ENCODE measurements around the gene MPL.
"Not testable (repeated sequence)": the region's sequence is repeated elsewhere in the genome, so short reads cannot be mapped to it uniquely, and the experiment has no call there.

MPL gene

DNA sequence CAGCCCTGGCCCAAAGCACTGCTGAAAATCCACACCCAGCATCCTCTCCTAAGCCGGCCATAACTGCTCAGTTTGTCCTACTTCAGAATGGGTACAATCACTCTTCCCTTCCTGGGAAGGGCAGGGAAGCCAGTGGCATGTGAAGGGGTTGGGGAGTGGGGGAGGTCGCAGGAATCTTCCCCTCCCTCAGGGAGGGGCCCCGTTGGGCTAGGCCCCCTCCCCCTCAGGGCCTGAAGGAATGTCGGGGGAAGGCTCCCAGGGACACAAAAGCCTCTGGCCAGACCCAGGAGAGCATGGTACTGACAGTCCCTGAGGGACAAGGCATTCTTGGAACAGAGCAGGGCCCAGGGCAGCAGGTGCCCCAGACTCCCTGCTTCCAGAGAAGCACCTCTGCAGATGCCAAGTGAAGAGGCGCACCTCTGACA is 29.0 kb downstream of the MPL start:
- Histone ChIP-seq H3K27ac (ENCODE audit: low read length) (no peak overlapping the region), H3K27me3 (ENCODE audit: control insufficient read depth, insufficient read depth, low read length) (no peaks in the 10 kb centered on the region), H3K4me3 (ENCODE audit: low read length) (peak overlapping the region; percentile 53; the same call in 1 of the 2 replicates), H3K9me3 (ENCODE audit: control insufficient read depth, insufficient read depth, low read length) (no peaks in the 10 kb centered on the region), H3K4me1 (ENCODE audit: control insufficient read depth, insufficient read depth, low read length) (peaks cover 5% of the 10 kb centered on the region; the same call in 1 of the 2 replicates), H3K36me3 (ENCODE audit: control insufficient read depth, insufficient read depth, low read length) (peaks cover 14% of the 10 kb centered on the region)
- no peak for DNase-seq (ENCODE audit: low read depth, low spot score)
- whole genome bisulfite sequencing (ENCODE audit: insufficient coverage, insufficient read length): no CpG with 5 or more reads among the region's 5 CpGs

DNA sequence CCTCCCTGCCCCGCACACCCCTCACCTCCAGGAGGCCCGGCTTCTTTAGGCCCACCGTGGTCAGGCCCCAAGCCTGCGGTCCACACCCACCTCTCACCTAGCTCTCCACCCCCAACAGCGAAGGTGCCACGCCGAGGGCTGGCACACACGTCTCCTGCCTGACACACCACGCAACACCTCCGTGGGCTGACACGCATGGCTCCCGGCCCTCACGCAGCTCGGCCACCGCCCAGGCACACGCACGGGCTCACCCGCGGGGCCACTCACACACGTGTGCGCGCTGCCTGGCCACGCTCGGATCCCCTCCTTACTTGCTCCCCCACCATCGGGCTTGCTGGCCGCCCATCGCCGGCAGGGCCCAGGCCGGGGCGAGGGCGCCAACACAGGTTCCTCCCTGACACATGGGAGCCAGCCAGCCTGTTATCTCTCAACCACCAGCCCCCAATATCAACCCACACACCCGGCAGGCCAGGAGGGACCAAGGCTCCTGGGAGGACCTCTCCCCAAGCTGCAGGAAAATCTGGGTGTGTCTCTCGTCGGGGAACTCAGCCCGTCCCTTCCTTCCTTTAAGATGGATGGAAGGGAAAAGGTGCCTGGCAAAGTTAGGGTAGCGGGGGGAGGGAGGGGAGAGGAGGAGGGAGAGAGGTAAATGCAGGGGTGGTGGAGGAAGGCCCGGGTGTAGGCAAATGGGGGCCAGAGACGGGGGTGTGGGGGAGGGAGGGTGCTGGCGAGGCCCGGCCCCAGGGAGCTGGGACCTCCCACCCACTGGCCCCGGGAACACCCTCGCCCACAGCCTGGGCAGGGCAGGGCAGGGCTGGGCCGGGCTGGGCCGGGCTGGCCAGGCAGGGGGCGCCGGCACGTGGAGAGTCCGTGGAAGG is 29.6 kb downstream of the MPL start:
- Histone ChIP-seq H3K9me3 (ENCODE audit: control insufficient read depth, insufficient read depth, low read length) (no peaks in the 10 kb centered on the region), H3K27ac (ENCODE audit: low read length) (no peak overlapping the region), H3K27me3 (ENCODE audit: control insufficient read depth, insufficient read depth, low read length) (no peaks in the 10 kb centered on the region), H3K4me1 (ENCODE audit: control insufficient read depth, insufficient read depth, low read length) (peaks cover 5% of the 10 kb centered on the region; the same call in 1 of the 2 replicates), H3K36me3 (ENCODE audit: control insufficient read depth, insufficient read depth, low read length) (peaks cover 11% of the 10 kb centered on the region; the same call in 1 of the 2 replicates), H3K4me3 (ENCODE audit: low read length) (peak overlapping the region; percentile 53; the same call in 1 of the 2 replicates)
- DNase-seq (ENCODE audit: low read depth, low spot score): no peak
- WGBS (ENCODE audit: insufficient coverage, insufficient read length): no CpG with 5 or more reads among the region's 48 CpGs

DNA sequence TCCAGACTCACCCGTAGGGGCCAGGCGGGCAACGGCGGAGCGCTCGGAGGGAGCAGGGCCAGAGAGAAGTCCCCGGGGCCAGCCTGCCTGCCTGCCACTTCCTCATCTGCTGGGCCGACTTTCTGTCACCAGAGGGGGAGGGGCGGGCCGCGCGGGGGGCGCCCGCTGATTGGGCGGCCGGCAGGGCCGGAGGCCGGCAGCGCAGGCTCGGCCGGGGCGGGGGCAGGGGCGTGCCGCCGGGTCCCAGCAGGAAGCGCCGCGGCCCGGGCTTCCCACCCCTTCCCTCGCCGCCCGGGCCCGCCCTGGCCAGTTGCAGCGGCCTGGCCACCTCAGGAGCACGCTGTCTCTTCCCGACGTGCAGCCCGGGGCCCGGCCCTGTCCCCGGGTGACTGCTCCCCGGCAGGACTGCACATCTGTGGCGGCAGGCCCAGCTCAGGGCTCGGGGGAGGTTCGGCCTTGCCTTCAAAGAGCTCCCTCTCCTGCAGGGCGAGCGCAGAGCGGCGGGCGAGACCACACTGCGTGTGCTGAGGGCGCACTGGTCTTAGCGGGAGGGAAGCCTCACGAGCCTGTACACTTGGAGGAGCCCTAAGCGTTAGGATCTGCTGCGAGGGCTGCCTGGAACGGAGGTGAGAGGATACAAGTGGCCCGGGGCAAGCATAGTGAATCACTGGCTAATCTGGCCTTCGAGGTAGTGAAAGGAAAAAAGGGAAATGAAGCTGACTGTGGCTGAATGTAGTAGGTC is 30.5 kb downstream of the MPL start, which contains the start of gene ELOVL1:
Gene ELOVL1, minus strand, starts transcription at position 108 of the 742 bp plus-strand sequence. CDS start 2,402 bp downstream, outside the sequence.
- Histone ChIP-seq H3K4me3 (ENCODE audit: low read length) (peak within 1 kb of the TSS; percentile 68; the same call in 1 of the 2 replicates), H3K9me3 (ENCODE audit: control insufficient read depth, insufficient read depth, low read length) (no peaks in the 10 kb centered on the region), H3K27me3 (ENCODE audit: control insufficient read depth, insufficient read depth, low read length) (no peaks in the 10 kb centered on the region), H3K4me1 (ENCODE audit: control insufficient read depth, insufficient read depth, low read length) (peaks cover 5% of the 10 kb centered on the region; the same call in 1 of the 2 replicates), H3K27ac (ENCODE audit: low read length) (no peak within 1 kb of the TSS), H3K36me3 (ENCODE audit: control insufficient read depth, insufficient read depth, low read length) (peaks cover 11% of the 10 kb centered on the region; the same call in 1 of the 2 replicates)
- DNase-seq (ENCODE audit: low read depth, low spot score): no peak
- no CpG with 5 or more reads among the region's 58 CpGs for WGBS (ENCODE audit: insufficient coverage, insufficient read length)

DNA sequence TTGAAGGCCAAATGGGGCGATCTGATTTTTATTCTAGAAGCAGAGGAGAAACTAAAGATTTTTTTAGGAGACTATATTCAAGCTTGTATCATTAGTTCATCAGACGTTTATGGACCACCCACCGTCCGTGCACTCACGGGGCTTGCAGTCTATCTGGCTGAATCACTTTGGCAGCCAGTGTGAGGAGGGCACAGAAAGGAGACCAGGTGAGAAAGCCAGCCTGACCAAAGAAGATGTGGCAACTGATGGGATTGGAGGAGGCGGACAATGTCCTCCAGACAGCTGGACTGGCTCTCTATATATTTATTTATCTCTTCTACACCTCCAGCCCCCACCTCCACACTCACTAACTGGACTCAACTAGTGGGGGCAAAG is 31.0 kb downstream of the MPL start:
- no peak for DNase-seq (ENCODE audit: low read depth, low spot score)
- H3K27me3 ChIP-seq (ENCODE audit: control insufficient read depth, insufficient read depth, low read length): no peaks in the 10 kb centered on the region
- H3K4me3 ChIP-seq (ENCODE audit: low read length): peak overlapping the region; percentile 68; the same call in 1 of the 2 replicates
- peaks cover 6% of the 10 kb centered on the region; the same call in 1 of the 2 replicates for H3K36me3 ChIP-seq (ENCODE audit: control insufficient read depth, insufficient read depth, low read length)
- no CpG with 5 or more reads among the region's 6 CpGs for WGBS (ENCODE audit: insufficient coverage, insufficient read length)
- no peaks in the 10 kb centered on the region for H3K9me3 ChIP-seq (ENCODE audit: control insufficient read depth, insufficient read depth, low read length)
- peaks cover 5% of the 10 kb centered on the region; the same call in 1 of the 2 replicates for H3K4me1 ChIP-seq (ENCODE audit: control insufficient read depth, insufficient read depth, low read length)
- no peak overlapping the region for H3K27ac ChIP-seq (ENCODE audit: low read length)

DNA sequence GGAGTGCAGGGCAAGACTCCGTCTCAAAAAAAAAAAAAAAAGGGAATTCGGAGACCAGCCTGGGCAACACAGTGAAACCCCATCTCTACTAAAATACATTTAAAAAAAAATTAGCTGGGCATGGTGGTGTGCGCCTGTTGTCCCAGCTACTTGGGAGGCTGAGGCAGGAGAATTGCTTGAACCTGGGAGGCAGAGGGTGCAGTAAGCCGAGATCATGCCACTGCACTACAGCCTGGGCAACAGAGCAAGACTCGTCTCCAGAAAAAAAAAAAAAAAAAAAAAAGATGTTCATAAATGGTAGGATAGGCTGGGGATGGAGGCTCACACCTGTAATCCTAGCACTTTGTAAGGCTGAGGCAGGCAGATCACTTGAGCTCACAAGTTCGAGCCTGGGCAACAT is 32.2 kb downstream of the MPL start:
- H3K27ac ChIP-seq (ENCODE audit: low read length); H3K9me3 ChIP-seq (ENCODE audit: control insufficient read depth, insufficient read depth, low read length); H3K36me3 ChIP-seq (ENCODE audit: control insufficient read depth, insufficient read depth, low read length); H3K4me1 ChIP-seq (ENCODE audit: control insufficient read depth, insufficient read depth, low read length); DNase-seq (ENCODE audit: low read depth, low spot score); H3K27me3 ChIP-seq (ENCODE audit: control insufficient read depth, insufficient read depth, low read length); H3K4me3 ChIP-seq (ENCODE audit: low read length): not testable (repeated sequence)
- WGBS (ENCODE audit: insufficient coverage, insufficient read length): no CpG with 5 or more reads among the region's 6 CpGs

DNA sequence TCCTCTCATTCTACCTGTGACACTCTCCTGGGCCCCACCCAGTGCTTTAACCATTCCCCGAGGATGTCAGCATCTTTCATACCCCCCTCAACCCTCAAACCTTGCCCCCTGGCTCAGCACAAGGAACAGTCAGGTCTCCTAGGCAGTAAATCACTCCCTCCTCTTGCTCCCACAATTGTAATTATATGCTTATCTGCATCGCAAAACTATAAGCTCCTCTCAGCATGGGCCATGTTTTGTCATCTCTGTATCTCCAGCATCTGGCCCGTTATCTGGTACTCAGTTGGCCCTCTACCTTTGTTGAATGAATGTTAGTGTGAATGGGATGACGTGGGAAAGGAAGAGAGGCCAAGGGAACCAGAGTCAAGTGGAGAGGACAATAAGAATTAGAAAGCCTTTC is 32.9 kb downstream of the MPL start:
- H3K36me3 ChIP-seq (ENCODE audit: control insufficient read depth, insufficient read depth, low read length): no peaks in the 10 kb centered on the region
- no peak for DNase-seq (ENCODE audit: low read depth, low spot score)
- no CpG with 5 or more reads among the region's 4 CpGs for WGBS (ENCODE audit: insufficient coverage, insufficient read length)
- no peak overlapping the region for H3K27ac ChIP-seq (ENCODE audit: low read length)
- H3K27me3 ChIP-seq (ENCODE audit: control insufficient read depth, insufficient read depth, low read length): no peaks in the 10 kb centered on the region
- H3K4me1 ChIP-seq (ENCODE audit: control insufficient read depth, insufficient read depth, low read length): peaks cover 5% of the 10 kb centered on the region; the same call in 1 of the 2 replicates
- H3K9me3 ChIP-seq (ENCODE audit: control insufficient read depth, insufficient read depth, low read length): no peaks in the 10 kb centered on the region
- H3K4me3 ChIP-seq (ENCODE audit: low read length): no peak overlapping the region

DNA sequence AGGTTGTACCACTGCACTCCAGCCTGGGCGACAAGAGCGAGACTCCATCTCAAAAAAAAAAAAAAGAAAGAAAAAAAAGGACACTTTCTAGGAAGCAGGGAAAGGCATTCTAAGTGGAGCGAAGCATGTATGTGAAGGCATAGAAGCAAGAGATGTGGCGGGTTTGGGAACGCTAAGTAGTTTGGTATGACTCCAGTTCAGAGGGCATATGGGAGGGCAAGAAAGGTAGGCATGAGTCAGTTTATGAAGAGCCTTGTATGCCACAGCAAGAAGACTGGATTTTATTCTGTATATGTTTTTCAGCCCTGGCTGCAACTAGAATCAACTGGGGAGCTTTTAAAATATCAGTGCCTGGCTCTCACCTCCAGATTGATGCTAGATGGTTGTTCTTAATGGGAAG is 34.6 kb downstream of the MPL start:
- Histone ChIP-seq H3K4me3 (ENCODE audit: low read length) (no peak overlapping the region), H3K27me3 (ENCODE audit: control insufficient read depth, insufficient read depth, low read length) (no peaks in the 10 kb centered on the region), H3K9me3 (ENCODE audit: control insufficient read depth, insufficient read depth, low read length) (no peaks in the 10 kb centered on the region), H3K27ac (ENCODE audit: low read length) (no peak overlapping the region), H3K4me1 (ENCODE audit: control insufficient read depth, insufficient read depth, low read length) (0 out of 2 replicates have a peak, but pooled peaks cover 1% of the 10 kb centered on the region), H3K36me3 (ENCODE audit: control insufficient read depth, insufficient read depth, low read length) (no peaks in the 10 kb centered on the region)
- no peak for DNase-seq (ENCODE audit: low read depth, low spot score)
- no CpG with 5 or more reads among the region's 5 CpGs for WGBS (ENCODE audit: insufficient coverage, insufficient read length)

DNA sequence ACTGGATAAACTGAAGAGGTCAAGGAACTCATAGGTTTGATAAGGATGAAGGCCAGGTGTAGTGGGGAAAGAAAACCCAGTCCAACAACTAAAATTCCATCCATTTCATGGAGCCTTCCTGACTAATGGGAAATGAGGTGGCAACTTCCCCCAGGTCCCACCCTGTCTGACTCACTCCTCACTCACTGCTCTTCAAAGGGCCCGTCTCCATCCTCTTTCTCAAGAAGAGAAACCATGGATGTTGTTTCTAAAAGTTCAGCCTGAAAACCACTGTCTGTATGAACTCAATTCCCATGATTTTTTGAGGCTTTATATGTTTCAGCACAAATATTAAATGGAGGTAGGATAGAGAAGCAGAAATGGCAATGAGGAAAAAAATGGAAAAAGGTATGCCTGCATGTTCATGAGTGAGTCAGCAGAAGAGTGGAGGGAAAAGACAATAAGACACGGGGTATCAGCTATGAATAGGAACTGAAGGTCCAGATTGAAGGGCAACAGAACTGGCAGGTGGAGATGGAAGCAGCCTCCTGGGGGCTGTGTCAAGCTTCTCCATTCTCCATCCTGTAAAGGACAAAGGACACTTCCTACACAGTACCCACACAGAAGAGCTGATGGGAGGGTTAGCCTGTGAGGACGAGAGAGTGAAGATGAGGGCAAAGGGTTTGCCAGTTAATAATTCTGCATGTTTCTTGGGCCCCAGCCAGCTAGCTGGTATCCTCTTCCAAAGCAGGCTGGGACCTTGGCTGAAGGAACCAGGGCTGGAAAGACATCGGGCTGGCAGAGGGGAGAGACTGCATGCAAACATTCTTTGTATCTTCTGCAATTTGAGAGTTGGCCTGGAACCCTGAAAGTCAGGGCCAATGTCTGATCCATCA is 35.7 kb downstream of the MPL start:
- no peak overlapping the region for H3K4me3 ChIP-seq (ENCODE audit: low read length)
- H3K9me3 ChIP-seq (ENCODE audit: control insufficient read depth, insufficient read depth, low read length): no peaks in the 10 kb centered on the region
- H3K4me1 ChIP-seq (ENCODE audit: control insufficient read depth, insufficient read depth, low read length): peaks cover 2% of the 10 kb centered on the region; the same call in 1 of the 2 replicates
- WGBS (ENCODE audit: insufficient coverage, insufficient read length): no CpG with 5 or more reads among the region's 4 CpGs
- no peaks in the 10 kb centered on the region for H3K27me3 ChIP-seq (ENCODE audit: control insufficient read depth, insufficient read depth, low read length)
- no peak overlapping the region for H3K27ac ChIP-seq (ENCODE audit: low read length)
- H3K36me3 ChIP-seq (ENCODE audit: control insufficient read depth, insufficient read depth, low read length): no peaks in the 10 kb centered on the region
- no peak for DNase-seq (ENCODE audit: low read depth, low spot score)

DNA sequence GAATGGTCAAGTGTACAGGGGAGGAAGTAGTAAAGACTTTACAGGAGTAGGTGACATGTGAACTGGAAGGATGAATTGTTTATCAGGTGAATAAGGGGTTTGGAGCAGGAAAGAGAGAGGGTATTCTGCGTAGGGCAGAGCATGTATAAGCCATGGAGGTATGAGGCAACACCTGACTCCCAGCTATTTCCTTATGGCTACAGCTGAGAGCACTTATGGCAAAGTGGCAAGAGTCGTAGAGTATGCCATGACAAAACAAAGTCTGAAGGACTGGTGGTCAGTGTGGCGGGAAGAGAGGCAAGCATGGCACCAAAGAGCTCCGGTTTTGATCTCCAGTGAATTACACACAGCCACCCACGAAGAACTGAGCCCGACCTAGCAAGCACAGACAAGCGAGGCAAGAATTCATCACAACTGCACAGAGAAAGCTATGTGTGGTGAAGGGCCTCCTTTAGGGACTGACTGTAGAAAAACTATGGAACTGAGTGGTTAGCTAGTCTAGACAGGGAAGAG is 39.2 kb downstream of the MPL start:
- H3K9me3 ChIP-seq (ENCODE audit: control insufficient read depth, insufficient read depth, low read length): no peaks in the 10 kb centered on the region
- H3K27ac ChIP-seq (ENCODE audit: low read length): no peak overlapping the region
- no peaks in the 10 kb centered on the region for H3K36me3 ChIP-seq (ENCODE audit: control insufficient read depth, insufficient read depth, low read length)
- H3K4me3 ChIP-seq (ENCODE audit: low read length): no peak overlapping the region
- no CpG with 5 or more reads among the region's 7 CpGs for WGBS (ENCODE audit: insufficient coverage, insufficient read length)
- no peak for DNase-seq (ENCODE audit: low read depth, low spot score)
- H3K27me3 ChIP-seq (ENCODE audit: control insufficient read depth, insufficient read depth, low read length): no peaks in the 10 kb centered on the region
- peaks cover 1% of the 10 kb centered on the region; the same call in 1 of the 2 replicates for H3K4me1 ChIP-seq (ENCODE audit: control insufficient read depth, insufficient read depth, low read length)
